Osteocyte (in vitro differentiated cells): Measurements from ENCODE around the gene XPO4. TPM values are rescaled to one million over a fixed set of nuclear protein-coding genes. Genes with fewer than 3 reads are reported as not detected.
"Not testable (repeated sequence)": the region's sequence is repeated elsewhere in the genome, so short reads cannot be mapped to it uniquely, and the experiment has no call there.

Experiments
- DNase-seq: peaks from one replicate; pipeline ENCODE4 v3.0.0; 2021; ENCODE audit warnings: mixed read lengths; ENCODE audit not compliant: unreplicated experiment; ENCODE audit errors: extremely low spot score
- H3K27ac Mint-ChIP-seq: one replicate; pipeline ENCODE4 v1.8.0; 2021; ENCODE audit warnings: mild to moderate bottlenecking, mixed read lengths; ENCODE audit not compliant: unreplicated experiment
- H3K27me3 Mint-ChIP-seq: one replicate; pipeline ENCODE4 v1.8.0; 2021; ENCODE audit warnings: mixed read lengths; ENCODE audit not compliant: unreplicated experiment
- H3K36me3 Mint-ChIP-seq: one replicate; pipeline ENCODE4 v1.8.0; 2021; ENCODE audit warnings: mixed read lengths; ENCODE audit not compliant: unreplicated experiment
- H3K4me1 Mint-ChIP-seq: one replicate; pipeline ENCODE4 v1.8.0; 2021; ENCODE audit warnings: mixed read lengths; ENCODE audit not compliant: unreplicated experiment
- H3K4me3 Mint-ChIP-seq: one replicate; pipeline ENCODE4 v1.8.0; 2021; ENCODE audit warnings: mild to moderate bottlenecking, moderate library complexity, mixed read lengths; ENCODE audit not compliant: unreplicated experiment
- H3K9me3 Mint-ChIP-seq: one replicate; pipeline ENCODE4 v1.8.0; 2021; ENCODE audit warnings: mixed read lengths; ENCODE audit not compliant: unreplicated experiment
- CTCF ChIP-seq: fragments of 200-600 bp; sonication (generic); IDR thresholded peaks from 2 replicates; pipeline ENCODE4 v1.5.0; 2021; ENCODE audit warnings: antibody characterized with exemption, mild to moderate bottlenecking, moderate library complexity
- total RNA-seq: library from RNA; stranded (reverse); gene quantifications from 2 replicates; pipeline ENCODE4 v1.2.1, GENCODE V29; 2021

XPO4 gene
- total RNA-seq, 1 donor from 2014 or later, result 13.9 TPM

DNA sequence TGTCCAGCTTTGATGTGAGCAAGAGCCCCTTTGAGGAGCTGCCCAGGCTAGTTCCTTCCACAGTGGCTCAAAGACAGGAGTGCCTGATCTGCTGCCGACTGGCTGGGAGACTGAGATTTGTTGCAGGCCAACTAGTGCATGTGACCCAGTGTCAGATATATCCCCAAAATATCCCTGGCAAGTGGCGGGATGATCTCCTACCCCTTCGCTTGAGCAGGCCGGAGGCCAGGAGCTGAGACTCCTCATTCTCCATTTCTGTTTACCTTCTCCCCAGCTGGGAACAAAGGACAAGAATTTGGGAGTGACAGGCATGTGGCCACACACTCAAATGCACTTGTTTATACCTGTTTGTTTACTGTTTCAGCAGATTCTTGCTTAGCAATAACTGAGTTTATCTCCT lies 37.1 kb upstream of the XPO4 start:
- Mint-ChIP-seq H3K36me3 (no peaks in the 10 kb centered on the region), H3K27me3 (peaks cover 8% of the 10 kb centered on the region), H3K9me3 (no peaks in the 10 kb centered on the region), H3K27ac (no peak overlapping the region), H3K4me1 (peaks cover 4% of the 10 kb centered on the region), H3K4me3 (no peak overlapping the region)
- no peak for DNase-seq
- TF ChIP-seq CTCF, result no peak

DNA sequence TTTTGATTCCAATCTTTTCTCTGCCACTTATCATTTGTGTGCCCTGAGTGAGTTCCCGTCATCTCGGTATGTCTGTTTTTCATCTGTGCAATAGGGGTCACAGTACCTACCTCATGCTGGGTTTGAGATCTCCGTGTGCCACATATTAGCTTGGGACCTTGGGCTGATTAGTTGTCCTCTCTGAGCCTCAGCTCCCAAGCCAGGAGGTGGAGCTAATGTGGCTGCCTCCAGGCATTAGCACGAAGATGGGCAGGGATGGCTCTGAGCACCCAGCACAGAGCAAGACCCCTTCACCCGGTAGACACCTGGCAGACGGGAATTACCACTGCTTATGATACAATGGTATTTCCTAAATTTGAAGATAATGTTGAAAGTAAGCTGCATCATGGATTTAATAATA lies 35.8 kb upstream of the XPO4 start:
- H3K36me3 Mint-ChIP-seq, result no peaks in the 10 kb centered on the region
- no peak for DNase-seq
- no peaks in the 10 kb centered on the region for H3K9me3 Mint-ChIP-seq
- no peak for TF ChIP-seq CTCF
- peaks cover 1% of the 10 kb centered on the region for H3K4me1 Mint-ChIP-seq
- H3K4me3 Mint-ChIP-seq, result no peak overlapping the region
- no peak overlapping the region for H3K27ac Mint-ChIP-seq
- H3K27me3 Mint-ChIP-seq, result peaks cover 8% of the 10 kb centered on the region

GRCh38 chr13:20927596-20928257 lies 25.2 kb upstream of the XPO4 start:
- no peak for DNase-seq
- Mint-ChIP-seq H3K4me3 (no peak overlapping the region), H3K27me3 (peaks cover 6% of the 10 kb centered on the region), H3K4me1 (peaks cover 1% of the 10 kb centered on the region), H3K27ac (no peak overlapping the region), H3K36me3 (no peaks in the 10 kb centered on the region), H3K9me3 (no peaks in the 10 kb centered on the region)
- TF ChIP-seq CTCF, result no peak

DNA sequence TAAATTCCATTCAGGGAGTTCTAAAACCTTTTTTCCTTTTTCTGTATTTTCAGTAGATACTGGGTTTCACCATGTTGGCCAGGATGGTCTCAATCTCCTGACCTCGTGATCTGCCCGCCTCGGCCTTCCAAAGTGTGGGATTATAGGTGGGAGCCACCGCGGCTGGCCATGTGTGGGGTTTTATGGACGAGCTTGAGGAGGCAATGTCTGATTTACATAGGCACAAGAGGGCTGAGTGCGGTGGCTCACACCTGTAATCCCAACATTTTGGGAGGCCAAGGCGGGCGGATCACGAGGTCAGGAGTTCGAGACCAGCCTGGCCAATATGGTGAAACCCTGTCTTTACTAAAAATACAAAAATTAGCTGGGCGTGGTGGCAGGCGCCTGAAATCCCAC lies 22.8 kb upstream of the XPO4 start:
- not testable (repeated sequence) for H3K36me3 Mint-ChIP-seq, H3K4me1 Mint-ChIP-seq, DNase-seq, H3K27me3 Mint-ChIP-seq, H3K27ac Mint-ChIP-seq, H3K9me3 Mint-ChIP-seq, H3K4me3 Mint-ChIP-seq

- peak; percentile 88 for DNase-seq
- Mint-ChIP-seq H3K27me3 (peaks cover 9% of the 10 kb centered on the region), H3K9me3 (no peaks in the 10 kb centered on the region), H3K4me1 (peaks cover 1% of the 10 kb centered on the region), H3K4me3 (no peak overlapping the region), H3K36me3 (no peaks in the 10 kb centered on the region), H3K27ac (no peak overlapping the region)
- peak; percentile 88 for TF ChIP-seq CTCF
These were observed 22.3 kb upstream of the XPO4 start for GRCh38 chr13:20924758-20925394.
